Skeletal muscle cell (primary cell): ENCODE measurements around the gene AKT1.

Experiments
- DNase-seq: peaks from one replicate; pipeline ENCODE4 v3.0.0-alpha.2; 2010; ENCODE audit warnings: low read depth
- H3K4me3 ChIP-seq: 2 replicates; pipeline ENCODE4 v1.5.1; 2011; ENCODE audit warnings: low read depth, mild to moderate bottlenecking, control low read depth, low read length, moderate library complexity

The AKT1 gene

GRCh38 chr14:104800771-104801519 is 5.4 kb upstream of the AKT1 start, which contains the start of gene ZBTB42:
ZBTB42 (plus strand) TSS chr14:104801101; CDS start chr14:104801198, 97 bp downstream.
- no peak for DNase-seq
- peak within 1 kb of the TSS; percentile 66 for H3K4me3 ChIP-seq

- H3K4me3 ChIP-seq: peak overlapping the region; percentile 66
- no peak for DNase-seq
These were observed 4.6 kb upstream of the AKT1 start for GRCh38 chr14:104800015-104800770.

- peak overlapping the region; percentile 54 for H3K4me3 ChIP-seq
These were observed 3.9 kb upstream of the AKT1 start for GRCh38 chr14:104799244-104800014.

GRCh38 chr14:104798300-104799243 is 3.0 kb upstream of the AKT1 start:
- DNase-seq: no peak
- H3K4me3 ChIP-seq: no peak overlapping the region

More at GRCh38 chr14:104799244-104800014, 3.9 kb upstream of the AKT1 start:
- DNase-seq: no peak

GRCh38 chr14:104797115-104798044 is 1.8 kb upstream of the AKT1 start:
- no peak for DNase-seq
- no peak overlapping the region for H3K4me3 ChIP-seq

- DNase-seq: no peak
- no peak overlapping the region for H3K4me3 ChIP-seq
These were observed 1.1 kb upstream of the AKT1 start for GRCh38 chr14:104796687-104797081.

- H3K4me3 ChIP-seq: peak overlapping the region; percentile 47
These were observed 486 bp upstream of the AKT1 start for GRCh38 chr14:104795781-104796686.

GRCh38 chr14:104794631-104794992 is 936 bp downstream of the AKT1 start:
- H3K4me3 ChIP-seq: peak overlapping the region; percentile 79
- DNase-seq: no peak

More at GRCh38 chr14:104795781-104796686, 486 bp upstream of the AKT1 start:
- no peak for DNase-seq

- no peak for DNase-seq
- peak overlapping the region; percentile 79 for H3K4me3 ChIP-seq
These were observed 1.4 kb downstream of the AKT1 start for GRCh38 chr14:104794099-104794498.

GRCh38 chr14:104793703-104793959 is 1.9 kb downstream of the AKT1 start:
- H3K4me3 ChIP-seq: peak overlapping the region; percentile 79
- DNase-seq: no peak

- no peak overlapping the region for H3K4me3 ChIP-seq
- DNase-seq: no peak
These were observed 2.4 kb downstream of the AKT1 start for GRCh38 chr14:104792945-104793702.

- no peak overlapping the region for H3K4me3 ChIP-seq
- DNase-seq: no peak
These were observed 3.3 kb downstream of the AKT1 start for GRCh38 chr14:104792101-104792884.

- no peak overlapping the region for H3K4me3 ChIP-seq
- no peak for DNase-seq
These were observed 4.1 kb downstream of the AKT1 start for GRCh38 chr14:104791425-104791824.

GRCh38 chr14:104789752-104790743 is 5.5 kb downstream of the AKT1 start:
- H3K4me3 ChIP-seq: no peak overlapping the region
- DNase-seq: no peak
